GM19099 (cell line): Measurements from ENCODE around the gene PIEZO1.

Experiments
- POLR2A ChIP-seq: IDR thresholded peaks from 3 replicates; pipeline ENCODE4 v1.6.1; 2011; ENCODE audit warnings: low read depth; ENCODE audit not compliant: insufficient read length; ENCODE audit errors: extremely low read depth

The PIEZO1 gene

GRCh38 chr16:88723911-88724310 is 61.1 kb downstream of the PIEZO1 start:
- TF ChIP-seq POLR2A: no peak

DNA sequence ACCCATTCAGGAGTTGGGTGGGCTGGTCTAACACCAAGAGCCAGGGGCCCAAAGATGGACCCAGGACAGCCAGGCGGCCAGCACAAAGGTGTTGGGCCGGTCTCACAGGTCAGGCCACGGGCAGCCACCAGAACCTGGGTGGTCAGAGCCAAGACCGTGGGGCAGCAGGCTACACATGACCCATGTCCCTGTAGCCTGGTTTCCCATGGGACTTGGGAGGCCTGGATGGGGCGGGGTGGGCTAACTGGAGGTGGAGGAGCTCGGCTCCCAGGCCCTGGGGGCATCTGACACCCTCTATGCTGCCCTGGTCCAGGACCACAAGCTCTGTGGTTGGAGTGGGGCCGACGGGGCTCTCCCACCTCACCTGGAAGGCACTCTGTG is 61.5 kb downstream of the PIEZO1 start:
- TF ChIP-seq POLR2A: no peak

DNA sequence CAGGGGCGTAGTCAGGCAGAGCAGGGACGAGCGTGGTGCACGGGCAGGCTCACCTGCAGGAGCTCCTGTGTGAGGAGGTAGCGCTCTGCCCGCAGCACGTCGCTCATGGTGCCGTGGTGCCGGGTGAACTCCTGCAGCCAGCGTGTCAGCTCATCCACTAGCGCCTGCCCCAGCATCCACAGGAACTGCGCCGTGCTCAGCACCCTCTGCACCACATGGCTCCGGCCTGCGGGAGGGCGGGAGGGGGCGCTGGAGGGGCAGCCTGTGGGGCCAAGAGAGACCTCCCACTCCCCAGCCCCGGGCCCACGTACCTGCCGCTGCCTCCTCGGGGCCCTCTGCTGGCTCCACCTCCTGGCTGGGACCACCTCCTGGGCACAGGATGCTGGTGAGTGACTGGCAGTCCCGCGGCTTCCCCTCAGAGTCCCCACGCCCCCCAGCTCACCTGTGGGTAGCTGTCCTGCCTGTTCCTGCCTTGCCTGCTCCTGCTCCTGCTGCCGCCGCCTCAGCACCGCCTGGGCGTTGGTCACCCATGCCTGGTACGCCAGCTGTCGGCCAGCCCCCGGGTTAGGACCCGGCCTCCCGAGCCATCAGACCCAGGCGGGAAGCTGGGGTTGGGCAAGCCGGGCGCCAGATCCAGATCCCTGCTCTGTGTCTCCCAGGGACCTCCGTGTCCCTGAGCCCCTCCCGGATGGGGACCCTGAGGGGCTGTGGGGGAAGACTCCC is 62.1 kb downstream of the PIEZO1 start:
- TF ChIP-seq POLR2A: no peak

GRCh38 chr16:88721815-88722755 is 62.9 kb downstream of the PIEZO1 start:
- TF ChIP-seq POLR2A: no peak

DNA sequence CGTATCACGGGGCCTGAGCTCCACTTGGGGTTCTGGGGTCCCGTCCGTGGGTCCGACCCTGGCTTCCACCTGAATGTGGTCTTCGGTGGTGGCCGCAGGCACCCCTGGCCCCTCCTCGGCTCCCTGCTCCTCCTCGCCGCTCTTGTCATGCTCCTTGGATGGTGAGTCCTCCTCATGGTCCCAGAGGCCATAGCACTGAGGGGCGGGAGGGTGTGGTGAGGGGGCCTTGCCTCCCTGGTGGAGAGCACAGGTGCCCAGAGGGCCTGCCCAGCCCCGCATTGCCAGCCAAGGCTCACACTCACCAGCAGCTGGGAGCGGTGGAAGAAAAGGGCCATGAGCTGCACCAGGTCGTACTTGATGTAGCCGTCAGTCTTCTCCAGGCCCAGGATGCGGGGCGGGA is 63.8 kb downstream of the PIEZO1 start:
- no peak for TF ChIP-seq POLR2A

- TF ChIP-seq POLR2A: no peak
These were observed 64.5 kb downstream of the PIEZO1 start for GRCh38 chr16:88720396-88720970.

GRCh38 chr16:88719933-88720296 is 65.1 kb downstream of the PIEZO1 start:
- TF ChIP-seq POLR2A: no peak

GRCh38 chr16:88719267-88719932 is 65.6 kb downstream of the PIEZO1 start:
- no peak for TF ChIP-seq POLR2A

DNA sequence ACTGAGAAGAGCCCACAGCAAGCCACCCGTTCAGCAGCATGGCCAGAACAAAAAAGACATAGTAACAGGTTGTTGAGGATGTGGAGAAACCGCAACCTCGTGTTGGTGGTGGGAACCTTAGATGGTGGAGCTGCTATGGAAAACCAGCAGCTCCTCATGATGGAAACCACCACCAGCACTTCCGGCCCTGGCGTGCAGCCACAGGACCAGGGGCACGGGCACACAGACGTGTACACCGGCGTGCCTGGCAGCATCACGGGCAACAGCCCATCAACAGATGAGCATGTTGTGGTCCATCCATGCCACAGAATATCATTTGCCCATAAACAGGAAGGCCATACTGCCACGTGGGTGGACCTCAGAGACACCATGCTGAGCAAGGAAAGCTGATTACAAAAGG is 66.8 kb downstream of the PIEZO1 start:
- no peak for TF ChIP-seq POLR2A

DNA sequence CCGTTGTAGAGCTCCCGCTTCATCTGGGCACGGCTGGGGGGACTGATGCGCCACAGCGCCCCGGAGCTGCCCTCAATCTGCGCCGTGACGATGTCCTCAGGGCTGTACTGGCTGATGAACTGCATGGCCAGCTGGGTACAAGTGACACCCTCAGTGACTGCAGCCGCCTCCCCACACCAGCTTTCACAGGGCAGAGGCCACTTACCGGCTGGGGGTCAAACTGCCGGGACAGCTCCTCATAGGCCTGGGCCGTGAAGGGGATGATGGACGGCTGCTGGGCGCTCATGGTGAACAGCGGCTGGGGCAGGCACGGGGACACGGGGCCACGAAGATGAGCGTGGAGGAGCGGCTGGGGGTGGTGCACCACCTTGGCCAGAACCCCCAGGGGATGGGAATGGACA is 68.4 kb downstream of the PIEZO1 start:
- no peak for TF ChIP-seq POLR2A

DNA sequence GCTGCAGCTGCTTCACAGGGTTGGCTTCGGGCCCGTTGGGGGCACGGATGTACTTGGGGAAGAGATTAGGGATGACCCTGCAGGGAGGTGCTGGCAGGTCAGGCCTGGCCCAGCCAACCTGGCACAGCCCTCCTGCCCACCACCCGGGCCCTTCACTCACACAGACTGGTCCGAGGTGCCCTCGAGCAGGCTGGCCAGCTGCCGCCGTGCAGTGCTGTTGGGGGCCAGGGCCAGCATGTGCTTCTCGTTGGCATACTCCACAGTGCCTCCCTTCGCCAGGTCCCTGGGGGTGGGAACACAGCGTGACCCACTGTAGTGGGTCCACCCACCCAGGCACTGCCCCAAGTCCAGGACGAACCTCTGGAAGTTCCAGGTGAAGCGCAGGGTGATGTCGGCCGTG is 68.8 kb downstream of the PIEZO1 start:
- TF ChIP-seq POLR2A: no peak

GRCh38 chr16:88715312-88716190 is 69.5 kb downstream of the PIEZO1 start:
- no peak for TF ChIP-seq POLR2A

GRCh38 chr16:88714420-88715302 is 70.4 kb downstream of the PIEZO1 start:
- TF ChIP-seq POLR2A: no peak
